ENCODE measurements around the gene LY6G5C. TPM values are rescaled to one million over a fixed set of nuclear protein-coding genes. Genes with fewer than 3 reads are reported as not detected.

LY6G5C gene, protein sequence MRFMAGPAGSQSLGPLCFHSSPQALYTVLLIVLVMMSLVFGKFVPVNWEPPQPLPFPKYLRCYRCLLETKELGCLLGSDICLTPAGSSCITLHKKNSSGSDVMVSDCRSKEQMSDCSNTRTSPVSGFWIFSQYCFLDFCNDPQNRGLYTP
- 0.37 and 0.39 TPM in 2 replicates for total RNA-seq

DNA sequence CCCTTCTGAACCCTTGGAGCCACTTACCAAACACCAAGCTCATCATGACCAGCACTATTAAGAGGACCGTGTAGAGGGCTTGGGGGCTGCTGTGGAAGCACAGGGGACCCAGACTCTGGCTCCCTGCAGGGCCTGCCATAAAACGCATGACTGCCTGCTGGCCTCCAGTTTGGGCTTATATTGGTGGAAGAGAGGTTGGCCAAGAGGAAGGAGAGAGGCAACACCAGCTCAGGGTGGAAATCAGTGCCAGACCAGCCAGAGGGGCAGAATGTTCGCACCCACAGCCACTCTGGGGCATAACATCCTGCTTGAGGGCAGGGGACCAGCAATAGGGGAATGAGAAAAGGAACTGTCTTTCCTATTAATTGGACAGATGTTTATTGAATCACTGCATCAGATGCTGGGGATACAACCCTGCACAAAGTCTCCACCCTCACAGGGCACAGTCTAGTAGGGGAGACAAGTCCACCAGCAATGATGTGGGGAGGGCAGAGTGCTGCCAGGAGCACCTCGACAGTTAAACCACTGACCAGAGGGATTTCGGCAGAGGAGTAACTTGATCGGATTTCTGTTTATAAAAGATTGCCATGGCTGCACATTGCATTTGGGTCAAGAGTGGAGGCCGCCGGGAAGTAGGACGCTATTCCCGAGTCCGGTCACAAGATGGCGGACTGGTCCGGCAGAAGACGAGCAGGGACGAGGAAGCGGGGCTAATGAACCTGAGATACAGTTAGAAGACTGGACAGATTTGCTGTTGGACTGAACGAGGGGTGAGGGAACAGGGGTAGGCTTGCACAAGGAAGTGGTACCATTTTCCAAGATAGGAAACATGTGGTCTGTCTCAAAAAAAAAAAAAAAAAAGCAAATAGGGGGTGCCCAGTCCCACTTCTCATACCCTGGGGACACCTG is at the start of gene LY6G5C:
Gene LY6G5C, minus strand, starts transcription at position 842 of the 909 bp plus-strand sequence. Its CDS starts 694 bp downstream, at position 148.

GRCh38 chr6:31728767-31729514 is 48.1 kb upstream of the LY6G5C start, which contains the start of gene DDAH2:
Gene DDAH2 (minus strand): TSS chr6:31729299. CDS start chr6:31729161, 138 bp downstream.

GRCh38 chr6:31723245-31723979 is 42.5 kb upstream of the LY6G5C start, which contains the start of gene MPIG6B:
Gene MPIG6B (plus strand): TSS chr6:31723373. CDS start chr6:31723384, 11 bp downstream.

DNA sequence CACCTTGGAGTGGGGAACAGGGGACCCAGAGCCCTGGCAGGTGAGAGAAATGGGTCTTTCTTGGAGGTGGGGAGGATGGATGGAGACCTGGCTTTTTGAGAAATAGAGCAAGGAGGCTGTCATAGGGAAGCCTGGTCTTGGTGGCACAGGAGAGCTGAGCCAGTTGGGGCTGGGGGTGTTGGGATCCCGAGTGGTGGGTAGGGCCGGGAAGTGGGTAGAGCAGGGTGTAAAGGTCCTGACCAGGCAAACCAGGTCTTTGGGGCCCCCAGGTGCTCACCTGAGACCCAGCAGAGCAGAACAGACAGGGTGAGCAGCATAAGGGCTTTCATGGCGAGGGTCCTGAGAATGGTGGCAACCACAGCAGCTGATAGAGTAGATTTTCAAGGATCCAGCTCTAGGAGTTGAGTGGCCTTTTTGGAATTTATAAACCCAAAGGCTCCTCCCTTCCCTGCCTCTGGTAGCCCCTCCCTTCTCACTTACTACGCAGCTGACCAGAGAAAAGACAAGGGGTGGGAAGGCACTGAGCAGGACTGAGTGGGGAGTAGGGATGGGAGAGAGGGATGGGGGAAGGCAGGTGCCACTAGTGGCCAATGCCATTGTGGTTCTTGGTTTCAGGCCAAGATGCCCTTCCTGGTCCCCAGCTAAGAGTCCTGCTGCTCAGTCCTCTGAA is 40.6 kb upstream of the LY6G5C start, which contains the start of gene LY6G6C:
Gene LY6G6C, minus strand, starts transcription at position 396 of the 670 bp plus-strand sequence. Its CDS starts 67 bp downstream, at position 329.

DNA sequence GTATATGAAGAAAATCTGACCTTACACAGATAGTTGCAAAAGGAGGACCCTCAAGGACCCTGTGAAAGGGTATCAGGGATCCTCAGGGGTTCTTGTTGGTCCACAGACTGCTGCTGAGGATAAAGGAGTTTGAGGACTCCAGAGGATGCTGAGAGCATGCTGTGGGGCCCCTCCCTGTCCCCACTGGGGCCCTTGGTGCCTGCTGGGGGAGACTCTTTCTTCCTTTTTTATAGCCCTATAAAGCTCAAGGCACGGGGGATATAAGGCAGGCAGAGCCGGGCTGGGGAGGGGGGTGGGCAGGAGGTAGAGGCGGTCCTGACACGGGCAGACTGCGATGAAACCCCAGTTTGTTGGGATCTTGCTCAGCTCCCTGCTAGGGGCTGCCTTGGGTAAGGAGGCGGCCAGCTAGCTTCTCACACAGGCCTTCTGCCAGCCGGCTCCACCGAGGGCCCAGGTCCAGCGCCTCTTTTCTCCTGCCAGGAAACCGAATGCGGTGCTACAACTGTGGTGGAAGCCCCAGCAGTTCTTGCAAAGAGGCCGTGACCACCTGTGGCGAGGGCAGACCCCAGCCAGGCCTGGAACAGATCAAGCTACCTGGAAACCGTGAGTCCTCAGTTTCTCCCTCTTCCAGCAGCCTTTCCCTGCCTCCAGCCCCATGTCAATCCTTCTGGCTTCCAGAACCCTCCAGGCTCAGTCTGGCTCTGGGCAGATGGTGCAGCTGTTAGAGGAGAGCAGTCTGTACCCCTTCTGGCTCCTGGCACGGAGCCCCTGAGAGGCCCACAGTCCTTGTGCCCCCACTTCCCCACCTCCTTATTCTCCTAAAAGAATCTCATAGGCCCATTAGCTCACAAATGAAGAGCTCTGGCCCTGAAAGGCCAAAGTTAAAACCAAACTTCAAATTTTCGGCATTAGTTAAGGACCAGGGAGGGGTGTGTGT is 34.4 kb upstream of the LY6G5C start, which contains the start of gene LY6G6D:
Gene LY6G6D, plus strand, starts transcription at position 327 of the 937 bp plus-strand sequence. Its CDS starts 8 bp downstream, at position 335.

DNA sequence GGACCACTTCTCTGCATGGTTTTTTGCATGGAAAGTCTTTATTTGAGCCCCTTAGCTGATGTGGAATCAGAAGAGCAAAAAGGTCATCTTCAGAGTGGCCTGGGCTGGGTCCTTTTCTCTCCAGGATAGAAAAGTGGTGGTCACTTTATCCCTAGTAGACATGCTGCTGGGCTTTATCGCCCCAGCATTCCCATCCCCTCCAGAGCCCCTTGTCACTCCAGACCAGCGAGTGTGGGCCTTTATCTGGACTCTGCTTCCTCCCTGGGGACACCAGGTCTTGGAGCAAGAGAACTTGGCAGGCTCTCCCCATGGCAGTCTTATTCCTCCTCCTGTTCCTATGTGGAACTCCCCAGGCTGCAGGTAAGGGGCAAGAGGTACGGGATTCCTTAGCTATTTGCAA is 25.7 kb upstream of the LY6G5C start, which contains the start of gene LY6G6F:
Gene LY6G6F, plus strand, starts transcription at position 268 of the 400 bp plus-strand sequence. Its CDS starts 41 bp downstream, at position 309.

GRCh38 chr6:31702819-31703716 is 22.2 kb upstream of the LY6G5C start, which contains the start of gene ABHD16A:
Gene ABHD16A (minus strand): TSS chr6:31703324. CDS start chr6:31703281, 43 bp downstream.

DNA sequence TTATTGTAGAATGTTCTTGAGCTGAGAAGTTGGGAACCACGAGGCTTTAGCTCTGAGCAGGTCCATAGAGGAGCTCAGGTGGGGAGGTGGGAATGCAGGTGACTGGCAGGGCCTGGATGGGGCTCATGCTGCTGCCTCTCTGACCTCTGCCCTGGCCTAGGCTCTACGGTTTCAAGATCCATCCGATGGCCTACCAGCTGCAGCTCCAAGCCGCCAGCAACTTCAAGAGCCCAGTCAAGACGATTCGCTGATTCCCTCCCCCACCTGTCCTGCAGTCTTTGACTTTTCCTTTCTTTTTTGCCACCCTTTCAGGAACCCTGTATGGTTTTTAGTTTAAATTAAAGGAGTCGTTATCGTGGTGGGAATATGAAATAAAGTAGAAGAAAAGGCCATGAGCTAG is 11.2 kb downstream of the LY6G5C start, which contains the start of gene LY6G5B:
Gene LY6G5B, plus strand, starts transcription at position 301 of the 400 bp plus-strand sequence. CDS start 975 bp downstream, outside the sequence.

GRCh38 chr6:31665501-31666336 is 15.1 kb downstream of the LY6G5C start, which contains the start of gene CSNK2B:
Gene CSNK2B (plus strand): TSS chr6:31666080. CDS start chr6:31666832, 752 bp downstream.

GRCh38 chr6:31664790-31665500 is 15.9 kb downstream of the LY6G5C start, which contains the start of gene GPANK1:
Gene GPANK1 (minus strand): TSS chr6:31664997. CDS start chr6:31664478, 519 bp downstream.

GRCh38 chr6:31660381-31661261 is 20.2 kb downstream of the LY6G5C start, which contains the start of gene C6orf47:
Gene C6orf47 (minus strand): TSS chr6:31660778. CDS start chr6:31659947, 831 bp downstream.

GRCh38 chr6:31655349-31656237 is 25.3 kb downstream of the LY6G5C start, which contains the start of gene APOM:
Gene APOM (plus strand): TSS chr6:31655894. CDS start chr6:31655967, 73 bp downstream.

Data from subcutaneous preadipocyte (primary cell).